GM23338 (cell line): ENCODE results near the gene EFHD2. TPM values are rescaled to one million over a fixed set of nuclear protein-coding genes. Genes with fewer than 3 reads are reported as not detected.

ENCODE experiments used
- ATAC-seq: fragments of 200-7000 bp; cut with Tn5 transposase; 3 replicates; pipeline ENCODE4 v1.9.1; 2020
- DNase-seq: peaks from one replicate; pipeline ENCODE4 v3.0.0-alpha.2; 2015; ENCODE audit warnings: low spot score
- H2AFZ ChIP-seq: fragments of 200-600 bp; sonication (generic); 2 replicates; pipeline ENCODE4 v1.8.0; 2016; ENCODE audit warnings: antibody characterized with exemption, mild to moderate bottlenecking, moderate library complexity
- H3F3A ChIP-seq: fragments of 200-600 bp; sonication (generic); replicated peaks from 2 replicates; pipeline ENCODE4 v1.8.0; 2017; ENCODE audit warnings: antibody characterized with exemption, mixed run types, low read depth
- H3K27ac ChIP-seq: fragments of 200-600 bp; sonication (generic); 2 replicates; pipeline ENCODE4 v1.6.1; 2016; ENCODE audit warnings: low read depth
- H3K27me3 ChIP-seq: fragments of 200-600 bp; sonication (generic); 2 replicates; pipeline ENCODE4 v1.8.0; 2016; ENCODE audit warnings: mild to moderate bottlenecking, mixed run types, moderate library complexity; ENCODE audit not compliant: insufficient read depth
- H3K36me3 ChIP-seq: fragments of 200-600 bp; sonication (generic); 2 replicates; pipeline ENCODE4 v1.8.0; 2016; ENCODE audit warnings: mild to moderate bottlenecking; ENCODE audit not compliant: insufficient read depth
- H3K4me1 ChIP-seq: fragments of 200-600 bp; sonication (generic); 2 replicates; pipeline ENCODE4 v1.8.0; 2016; ENCODE audit warnings: mild to moderate bottlenecking, moderate library complexity; ENCODE audit not compliant: insufficient read depth
- H3K4me2 ChIP-seq: fragments of 200-600 bp; sonication (generic); 2 replicates; pipeline ENCODE4 v1.7.1; 2017; ENCODE audit warnings: mixed run types
- H3K4me3 ChIP-seq: fragments of 200-600 bp; sonication (generic); 2 replicates; pipeline ENCODE4 v1.6.1; 2016; ENCODE audit warnings: mixed run types
- H3K79me2 ChIP-seq: fragments of 200-600 bp; sonication (generic); replicated peaks from 2 replicates; pipeline ENCODE4 v1.8.0; 2017; ENCODE audit warnings: mild to moderate bottlenecking; ENCODE audit not compliant: insufficient read depth
- H3K9me2 ChIP-seq: fragments of 200-600 bp; sonication (generic); 2 replicates; pipeline ENCODE4 v1.8.0; 2017; ENCODE audit not compliant: insufficient read depth
- H4K20me1 ChIP-seq: fragments of 200-600 bp; sonication (generic); replicated peaks from 2 replicates; pipeline ENCODE4 v1.8.0; 2017; ENCODE audit warnings: mild to moderate bottlenecking; ENCODE audit not compliant: insufficient read depth
- H3K27ac Mint-ChIP-seq: 2 replicates; pipeline ENCODE4 v1.8.0; 2020; ENCODE audit warnings: inconsistent platforms, mild to moderate bottlenecking, moderate library complexity, mixed read lengths
- H3K27me3 Mint-ChIP-seq: 3 replicates; pipeline ENCODE4 v1.8.0; 2022; ENCODE audit warnings: low read depth, mild to moderate bottlenecking, moderate library complexity, mixed read lengths, inconsistent platforms; ENCODE audit not compliant: insufficient read depth, poor library complexity
- H3K36me3 Mint-ChIP-seq: 3 replicates; pipeline ENCODE4 v1.8.0; 2021; ENCODE audit warnings: low read depth, mild to moderate bottlenecking, inconsistent platforms, moderate library complexity, mixed read lengths
- H3K4me1 Mint-ChIP-seq: 3 replicates; pipeline ENCODE4 v1.8.0; 2020; ENCODE audit warnings: mild to moderate bottlenecking, inconsistent platforms, mixed read lengths
- H3K4me3 Mint-ChIP-seq: 3 replicates; pipeline ENCODE4 v1.8.0; 2021; ENCODE audit warnings: moderate library complexity, mild to moderate bottlenecking, inconsistent platforms, mixed read lengths
- H3K9me3 Mint-ChIP-seq: 3 replicates; pipeline ENCODE4 v1.8.0; 2020; ENCODE audit warnings: moderate library complexity, mild to moderate bottlenecking, inconsistent platforms, mixed read lengths
- CREB1 ChIP-seq: fragments of 250-450 bp; sonication (Bioruptor Pico); IDR thresholded peaks from 2 replicates; pipeline ENCODE4 v1.5.0; 2020; ENCODE audit warnings: low read depth, mild to moderate bottlenecking, moderate library complexity
- EZH2phosphoT487 ChIP-seq: fragments of 200-600 bp; sonication (generic); IDR thresholded peaks from one replicate; pipeline ENCODE4 v1.8.1; 2018; ENCODE audit warnings: antibody characterized with exemption; ENCODE audit not compliant: unreplicated experiment
- JUNB ChIP-seq: IDR thresholded peaks from one replicate; pipeline ENCODE4 v1.6.1; 2016; ENCODE audit warnings: antibody characterized with exemption; ENCODE audit not compliant: unreplicated experiment
- NANOG ChIP-seq: IDR thresholded peaks from 2 replicates; pipeline ENCODE4 v1.6.1; 2016; ENCODE audit warnings: antibody characterized with exemption, borderline replicate concordance
- POLR2AphosphoS5 ChIP-seq: IDR thresholded peaks from 2 replicates; pipeline ENCODE4 v1.6.1; 2016; ENCODE audit warnings: antibody characterized with exemption, low read depth
- REST ChIP-seq: IDR thresholded peaks from one replicate; pipeline ENCODE4 v1.6.1; 2018; ENCODE audit warnings: antibody characterized with exemption; ENCODE audit not compliant: unreplicated experiment
- STAT1 ChIP-seq: IDR thresholded peaks from one replicate; pipeline ENCODE4 v1.6.1; 2016; ENCODE audit warnings: antibody characterized with exemption; ENCODE audit not compliant: unreplicated experiment
- ZNF114 ChIP-seq: fragments of 250-450 bp; sonication (Bioruptor Pico); IDR thresholded peaks from 2 replicates; pipeline ENCODE4 v1.5.0; 2020; ENCODE audit warnings: mild to moderate bottlenecking, moderate library complexity
- polyA plus RNA-seq: library from polyadenylated mRNA; unstranded; fragments of >200 nt; fragmentation: Nextera tagmentation; extraction: Ambion mirVana; gene quantifications from 2 replicates; pipeline ENCODE4 v1.2.1, GENCODE V29; 2016
- total RNA-seq: library from RNA; depleted of rRNA; stranded (reverse); fragments of >200 nt; shearing (Covaris generic); gene quantifications from 2 replicates; pipeline ENCODE4 v1.2.3, GENCODE V29; 2014

The EFHD2 gene
- total and polyA plus RNA-seq, 2 experiments from 2014 or later: 22.8 to 23.7 TPM

GRCh38 chr1:15455522-15455921 is 45.8 kb downstream of the EFHD2 start:
- Histone ChIP-seq H4K20me1 (no peaks in the 10 kb centered on the region), H3K9me2 (no peaks in the 10 kb centered on the region), H3K4me2 (no peak overlapping the region), H3K27me3 (no peaks in the 10 kb centered on the region), H3K36me3 (no peaks in the 10 kb centered on the region), H3K4me3 (no peak overlapping the region), H3K79me2 (no peaks in the 10 kb centered on the region), H3K27ac (no peak overlapping the region), H3F3A (no peaks in the 10 kb centered on the region), H3K4me1 (no peaks in the 10 kb centered on the region), H2AFZ (no peak overlapping the region)
- ATAC-seq: no peak; the same call in 2 of the 3 replicates
- H3K27me3 Mint-ChIP-seq: peaks cover 2% of the 10 kb centered on the region
- DNase-seq: no peak
- TF ChIP-seq ZNF114 (CRISPR knock-in tag) (no peak), NANOG (no peak)
- peaks cover under 1% of the 10 kb centered on the region; the same call in 2 of the 3 replicates for H3K9me3 Mint-ChIP-seq
- no peaks in the 10 kb centered on the region; the same call in 2 of the 3 replicates for H3K36me3 Mint-ChIP-seq
- no peak overlapping the region for H3K27ac Mint-ChIP-seq
- H3K4me3 Mint-ChIP-seq: no peak overlapping the region
- peaks cover 6% of the 10 kb centered on the region; the same call in 1 of the 3 replicates for H3K4me1 Mint-ChIP-seq

GRCh38 chr1:15456313-15456954 is 46.7 kb downstream of the EFHD2 start, which contains the start of gene CELA2A:
TSS of gene CELA2A (plus strand) at chr1:15456732. CDS start at chr1:15456754, 22 bp downstream.
- no peak for ATAC-seq
- no peaks in the 10 kb centered on the region for H3F3A ChIP-seq
- H3K4me1 ChIP-seq: no peaks in the 10 kb centered on the region
- no peak within 1 kb of the TSS for H2AFZ ChIP-seq
- H3K4me1 Mint-ChIP-seq: peaks cover 6% of the 10 kb centered on the region; the same call in 1 of the 3 replicates
- no peak for DNase-seq
- H3K9me3 Mint-ChIP-seq: no peaks in the 10 kb centered on the region; the same call in 2 of the 3 replicates
- no peaks in the 10 kb centered on the region for H3K9me2 ChIP-seq
- H3K27me3 Mint-ChIP-seq: peaks cover 4% of the 10 kb centered on the region
- no peak within 1 kb of the TSS for H3K4me3 Mint-ChIP-seq
- TF ChIP-seq REST: no peak
- no peak within 1 kb of the TSS for H3K27ac Mint-ChIP-seq
- no peaks in the 10 kb centered on the region for H3K27me3 ChIP-seq
- H3K36me3 ChIP-seq: no peaks in the 10 kb centered on the region
- no peaks in the 10 kb centered on the region for H3K36me3 Mint-ChIP-seq
- no peaks in the 10 kb centered on the region for H4K20me1 ChIP-seq
- H3K4me3 ChIP-seq: no peak within 1 kb of the TSS
- no peaks in the 10 kb centered on the region for H3K79me2 ChIP-seq
- no peak within 1 kb of the TSS for H3K4me2 ChIP-seq
- no peak within 1 kb of the TSS for H3K27ac ChIP-seq

GRCh38 chr1:15457585-15457984 is 47.9 kb downstream of the EFHD2 start:
- Histone ChIP-seq H3K4me3 (no peak overlapping the region), H4K20me1 (no peaks in the 10 kb centered on the region), H2AFZ (no peak overlapping the region), H3K27ac (no peak overlapping the region), H3K9me2 (no peaks in the 10 kb centered on the region), H3F3A (no peaks in the 10 kb centered on the region), H3K4me2 (no peak overlapping the region), H3K4me1 (no peaks in the 10 kb centered on the region), H3K79me2 (no peaks in the 10 kb centered on the region), H3K27me3 (no peaks in the 10 kb centered on the region), H3K36me3 (no peaks in the 10 kb centered on the region)
- peaks cover 6% of the 10 kb centered on the region; the same call in 1 of the 3 replicates for H3K4me1 Mint-ChIP-seq
- ATAC-seq (no peak), DNase-seq (no peak)
- H3K4me3 Mint-ChIP-seq: no peak overlapping the region
- H3K9me3 Mint-ChIP-seq: no peaks in the 10 kb centered on the region; the same call in 2 of the 3 replicates
- H3K27ac Mint-ChIP-seq: no peak overlapping the region
- H3K36me3 Mint-ChIP-seq: no peaks in the 10 kb centered on the region
- H3K27me3 Mint-ChIP-seq: peaks cover 4% of the 10 kb centered on the region
- TF ChIP-seq CREB1 (CRISPR knock-in tag): no peak
- no peak for TF ChIP-seq JUNB
- no peak for TF ChIP-seq EZH2phosphoT487
- no peak for TF ChIP-seq POLR2AphosphoS5
- no peak for TF ChIP-seq STAT1
